ENCODE measurements around the gene DNM1L.

Gene DNM1L

GRCh38 chr12:32761716-32762115 is 82.6 kb downstream of the DNM1L start:
- DNase-seq, result no peak

- DNase-seq, result no peak
Measured at GRCh38 chr12:32765906-32766305, 86.8 kb downstream of the DNM1L start.

GRCh38 chr12:32768518-32768917 is 89.4 kb downstream of the DNM1L start:
- no peak for DNase-seq

- DNase-seq, result no peak
Measured at GRCh38 chr12:32770141-32770540, 91.0 kb downstream of the DNM1L start.

GRCh38 chr12:32773691-32774090 is 94.6 kb downstream of the DNM1L start:
- no peak for DNase-seq

- DNase-seq, result no peak
Measured at GRCh38 chr12:32776258-32776657, 97.2 kb downstream of the DNM1L start.

GRCh38 chr12:32777159-32777558 is 98.1 kb downstream of the DNM1L start:
- DNase-seq, result no peak

GRCh38 chr12:32777691-32778175 is 98.6 kb downstream of the DNM1L start:
- no peak for DNase-seq

GRCh38 chr12:32780071-32780470 is 101.0 kb downstream of the DNM1L start:
- no peak for DNase-seq

- no peak for DNase-seq
Measured at GRCh38 chr12:32783029-32783428, 103.9 kb downstream of the DNM1L start.

- no peak for DNase-seq
Measured at GRCh38 chr12:32785557-32785956, 106.5 kb downstream of the DNM1L start.

GRCh38 chr12:32788405-32788804 is 109.3 kb downstream of the DNM1L start:
- DNase-seq, result no peak

GRCh38 chr12:32789446-32789845 is 110.3 kb downstream of the DNM1L start:
- DNase-seq, result no peak

GRCh38 chr12:32789916-32790315 is 110.8 kb downstream of the DNM1L start:
- DNase-seq, result no peak

- no peak for DNase-seq
Measured at GRCh38 chr12:32794281-32794680, 115.2 kb downstream of the DNM1L start.

Measured in SHP77 (cell line).